Measurements from ENCODE around the gene BLOC1S3.
"Not testable (repeated sequence)": the region's sequence is repeated elsewhere in the genome, so short reads cannot be mapped to it uniquely, and the experiment has no call there.

BLOC1S3 gene

DNA sequence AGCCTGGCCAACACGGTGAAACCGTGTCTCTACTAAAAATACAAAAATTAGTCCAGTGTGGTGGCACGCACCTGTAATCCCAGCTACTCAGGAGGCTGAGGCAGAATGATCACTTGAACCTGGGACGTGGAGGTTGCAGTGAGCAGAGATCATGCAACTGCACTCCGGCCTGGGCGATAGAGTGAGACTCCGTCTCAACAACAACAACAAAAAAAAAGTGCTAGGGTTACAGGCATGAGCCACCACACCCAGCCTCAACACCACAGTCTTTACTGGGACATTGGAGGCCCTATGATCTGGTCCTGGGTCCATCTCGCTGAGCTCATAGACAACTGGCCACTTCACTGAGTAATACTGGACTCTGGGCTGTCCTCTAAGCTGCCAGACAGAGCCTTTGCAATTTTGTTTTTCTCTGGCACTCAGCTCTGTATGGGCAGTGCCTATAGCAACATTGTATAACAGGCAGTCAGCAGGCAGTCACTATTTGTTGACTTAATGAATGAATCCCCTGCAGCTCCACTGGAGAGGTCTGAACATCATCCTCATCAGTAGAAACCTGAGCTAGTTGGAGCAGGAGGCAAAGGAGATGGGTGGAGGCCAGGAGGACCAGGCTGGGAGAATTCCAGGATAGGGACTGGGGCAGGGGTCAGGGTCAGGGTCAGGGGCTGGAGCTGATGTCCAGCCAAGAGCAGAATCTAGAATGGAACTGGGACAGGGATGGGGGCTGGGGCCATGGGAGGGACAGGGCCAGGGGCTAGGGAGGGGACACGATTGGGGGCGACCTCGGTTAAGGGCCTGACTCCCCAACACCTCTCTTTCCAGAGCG lies 8.1 kb downstream of the BLOC1S3 start:
- no peak for DNase-seq

DNA sequence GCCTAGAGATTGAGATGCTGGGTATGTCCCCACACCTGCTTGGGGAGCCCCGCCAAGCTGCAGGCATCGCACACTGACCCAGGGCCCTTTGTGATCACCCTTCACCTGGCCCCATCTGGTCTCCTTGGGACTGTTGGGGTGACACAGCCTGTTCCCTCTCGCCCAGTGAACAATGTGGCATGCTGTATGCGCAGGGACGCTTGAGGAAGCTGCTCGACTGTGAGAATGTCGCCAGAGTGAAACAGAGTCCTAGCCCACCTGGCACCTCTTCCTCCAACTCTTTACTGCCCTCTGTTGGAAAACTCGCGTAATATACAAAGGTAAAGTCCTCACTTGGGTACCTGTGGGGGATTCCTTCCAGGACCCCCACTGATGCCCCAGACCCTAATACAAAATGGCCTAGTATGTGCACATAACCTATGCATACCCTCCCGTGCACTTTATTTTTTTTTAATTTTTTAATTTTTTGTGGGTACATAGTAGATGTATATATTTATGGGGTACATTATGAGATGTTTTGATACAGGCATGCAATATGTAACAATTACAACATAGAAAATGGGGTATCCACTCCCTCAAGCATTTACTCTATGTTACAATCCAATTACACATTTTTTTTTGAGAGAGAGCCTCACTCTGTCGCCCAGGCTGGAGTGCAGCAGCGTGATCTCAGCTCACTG lies 9.0 kb downstream of the BLOC1S3 start:
- DNase-seq: no peak

GRCh38 chr19:45189971-45190370 lies 11.4 kb downstream of the BLOC1S3 start:
- no peak for DNase-seq

DNA sequence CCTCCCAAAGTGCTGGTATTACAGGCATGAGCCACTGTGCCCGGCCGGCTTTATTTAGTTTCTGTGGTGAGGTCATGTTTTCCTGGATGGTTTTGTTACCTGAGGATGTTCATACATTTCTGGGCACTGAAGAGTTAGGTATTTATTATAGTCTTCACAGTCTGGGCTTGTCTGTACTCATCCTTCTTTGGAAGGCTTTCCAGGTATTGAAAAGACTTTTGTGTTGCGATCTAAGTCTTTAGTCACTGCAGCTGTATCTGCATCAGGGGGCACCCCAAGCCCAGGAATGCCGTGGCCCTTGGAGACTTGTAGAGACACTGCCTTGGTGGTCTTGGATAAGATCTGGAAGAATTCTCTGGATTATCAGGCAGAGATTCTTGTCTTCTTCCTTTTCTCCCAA lies 12.8 kb downstream of the BLOC1S3 start:
- DNase-seq: no peak

DNA sequence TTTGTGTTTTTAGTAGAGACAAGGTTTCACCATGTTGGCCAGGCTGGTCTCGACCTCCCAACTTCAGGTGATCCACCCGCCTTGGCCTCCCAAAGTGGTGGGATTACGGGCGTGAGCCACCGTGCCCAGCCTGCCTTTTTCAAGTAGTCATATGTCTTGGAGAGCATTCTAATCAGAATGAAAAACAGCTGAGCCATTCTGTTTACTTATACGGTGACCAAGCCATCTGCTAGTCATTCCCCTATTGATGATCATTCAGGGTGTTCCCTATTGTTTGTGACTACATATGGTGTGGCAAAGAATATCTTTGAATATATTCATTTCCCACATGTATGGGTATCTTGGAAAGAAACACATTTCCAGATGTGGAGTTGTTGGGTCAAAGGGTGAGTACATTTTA lies 17.2 kb downstream of the BLOC1S3 start:
- DNase-seq: no peak

DNA sequence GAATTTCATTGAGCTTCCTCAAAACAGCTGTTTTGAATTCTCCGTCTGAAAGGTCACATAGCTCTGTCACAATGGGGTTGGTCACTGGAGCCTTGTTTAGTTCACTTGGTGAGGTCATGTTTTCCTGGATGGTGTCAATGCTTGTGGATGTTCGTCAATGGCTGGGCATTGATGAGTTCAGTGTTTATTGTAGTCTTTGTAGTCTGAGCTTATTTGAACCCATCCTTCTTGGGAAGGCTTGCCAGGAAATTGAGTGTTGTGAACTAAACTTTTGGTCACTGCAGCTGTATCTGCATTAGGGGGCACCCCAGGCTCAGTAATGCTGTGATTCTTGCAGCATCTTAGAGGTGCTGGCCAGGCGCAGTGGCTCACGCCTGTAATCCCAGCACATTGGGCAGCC lies 22.0 kb downstream of the BLOC1S3 start:
- DNase-seq: no peak

DNA sequence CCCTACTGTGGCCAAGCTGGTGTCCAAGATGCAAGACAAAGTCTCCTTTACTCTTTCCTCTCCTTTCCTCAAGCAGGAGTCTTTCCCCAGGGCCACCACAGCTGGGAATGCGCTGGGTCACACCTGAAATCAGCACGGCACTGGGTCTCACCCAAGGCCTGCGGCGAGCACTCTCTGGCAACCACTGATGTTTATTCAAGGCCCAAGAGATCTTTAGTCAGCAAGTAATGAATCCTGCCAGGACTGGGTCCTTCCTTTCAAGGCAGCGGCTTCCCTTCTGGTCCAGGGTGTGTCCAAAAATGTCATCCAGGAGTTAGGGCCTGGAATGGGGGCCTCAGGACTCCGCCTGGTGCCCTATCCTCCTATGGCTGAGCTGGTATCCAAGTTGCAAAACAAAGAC lies 24.1 kb downstream of the BLOC1S3 start:
- DNase-seq: no peak

GRCh38 chr19:45205810-45206209 lies 27.2 kb downstream of the BLOC1S3 start:
- DNase-seq: no peak

DNA sequence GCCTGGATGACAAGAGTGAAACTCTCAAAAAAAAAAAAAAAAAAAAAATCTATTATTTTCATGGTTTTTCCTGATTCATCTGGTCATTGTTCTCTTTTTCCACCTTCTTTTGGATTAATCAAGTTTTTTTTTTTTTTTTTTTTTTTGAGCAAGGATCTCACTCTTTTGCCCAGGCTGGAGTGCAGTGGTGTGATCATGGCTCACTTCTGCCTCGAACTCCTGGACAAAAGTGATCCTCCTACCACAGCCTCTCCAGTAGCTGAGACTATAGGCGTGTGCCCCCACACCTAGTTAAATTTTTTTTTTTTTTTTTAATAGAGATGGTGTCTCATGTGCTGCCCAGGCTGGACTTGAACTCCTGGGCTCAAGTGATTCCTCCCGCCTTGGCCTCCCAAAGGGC lies 27.7 kb downstream of the BLOC1S3 start:
- DNase-seq: no peak

- no peak for DNase-seq
Observed at GRCh38 chr19:45211751-45212381, 33.3 kb downstream of the BLOC1S3 start.

- no peak for DNase-seq
Observed at GRCh38 chr19:45213031-45213430, 34.4 kb downstream of the BLOC1S3 start.

DNA sequence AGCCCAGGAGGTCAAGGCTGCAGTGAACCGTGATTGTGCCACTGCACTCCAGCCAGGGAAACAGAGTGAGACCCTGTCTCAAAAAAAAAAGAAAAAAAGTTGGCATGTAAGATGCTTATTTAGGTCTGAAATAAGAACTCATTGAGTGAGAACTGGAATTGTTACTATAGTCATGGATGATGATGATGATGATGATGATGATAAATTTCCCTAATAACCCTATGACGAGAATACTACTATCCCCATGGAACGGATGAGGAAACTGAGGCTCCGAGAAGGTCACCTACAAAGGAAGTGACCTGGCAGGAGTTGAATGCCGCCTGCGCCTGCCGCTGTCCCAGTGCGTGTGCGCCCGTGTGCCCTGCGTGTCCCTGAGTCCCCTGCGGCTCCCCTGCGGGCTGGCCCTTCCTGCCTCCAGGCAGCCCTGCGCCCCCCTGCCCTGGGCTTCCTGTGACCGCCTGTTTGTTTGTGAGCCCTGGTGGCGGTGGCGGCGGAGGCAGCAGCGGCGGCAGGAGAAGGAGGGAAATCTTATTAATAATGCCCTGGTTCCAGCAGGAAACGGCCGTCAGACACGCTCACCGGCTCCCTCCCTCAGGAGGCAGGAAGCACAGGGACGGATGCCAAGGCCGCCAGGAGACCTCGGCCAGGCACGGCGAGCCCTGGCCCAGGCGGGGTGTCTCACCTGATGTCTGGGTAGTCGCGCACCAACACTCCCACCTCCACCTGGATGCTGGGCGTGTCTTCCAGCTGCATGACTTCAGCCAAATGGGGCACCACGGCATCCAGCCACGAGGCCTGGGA lies 37.0 kb downstream of the BLOC1S3 start:
- DNase-seq: peak; percentile 28

- DNase-seq: no peak
Observed at GRCh38 chr19:45216667-45217066, 38.1 kb downstream of the BLOC1S3 start.

GRCh38 chr19:45217193-45217956 lies 38.8 kb downstream of the BLOC1S3 start:
- no peak for DNase-seq

- DNase-seq: no peak
Observed at GRCh38 chr19:45217957-45218334, 39.4 kb downstream of the BLOC1S3 start.

- no peak for DNase-seq
Observed at GRCh38 chr19:45218426-45218825, 39.8 kb downstream of the BLOC1S3 start.

DNA sequence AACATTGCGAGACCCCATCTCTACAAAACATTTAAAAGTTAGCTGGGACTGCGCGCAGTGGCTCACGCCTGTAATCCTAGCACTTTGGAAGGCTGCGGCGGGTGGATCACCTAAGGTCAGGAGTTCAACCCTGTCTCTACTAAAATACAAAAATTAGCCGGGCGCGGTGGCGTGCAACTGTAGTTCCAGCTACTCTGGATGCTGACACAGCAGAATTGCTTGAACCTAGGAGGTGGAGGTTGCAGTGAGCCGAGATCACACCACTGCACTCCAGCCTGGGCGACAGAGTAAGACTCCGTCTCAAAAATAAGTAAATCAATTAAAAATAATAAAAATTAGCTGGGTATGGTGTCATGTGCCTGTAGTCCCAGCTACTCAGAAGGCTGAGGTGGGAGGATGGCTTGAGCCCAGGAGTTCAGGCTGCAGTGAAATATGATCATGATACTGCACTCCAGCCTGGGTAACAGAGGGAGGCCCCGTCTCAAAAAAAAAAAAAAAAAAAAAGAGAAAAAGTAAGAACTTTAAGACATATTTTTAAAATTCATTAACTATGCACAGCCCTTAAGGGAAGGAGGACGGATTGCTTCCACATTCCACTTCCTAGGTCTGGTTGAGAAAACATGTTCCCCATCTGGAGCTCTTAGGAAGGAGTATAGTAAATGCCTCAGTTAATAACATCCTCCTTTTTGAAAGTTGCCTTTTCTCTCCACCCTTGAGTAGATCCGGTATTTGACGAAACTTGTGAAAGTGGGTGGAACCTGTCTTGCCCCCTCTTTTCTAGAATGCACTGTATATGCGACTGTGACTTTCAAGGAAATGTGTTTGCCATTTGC lies 40.5 kb downstream of the BLOC1S3 start:
- no peak for DNase-seq

- no peak for DNase-seq
Observed at GRCh38 chr19:45222724-45223123, 44.1 kb downstream of the BLOC1S3 start.

- no peak for DNase-seq
Observed at GRCh38 chr19:45223879-45224278, 45.3 kb downstream of the BLOC1S3 start.

DNA sequence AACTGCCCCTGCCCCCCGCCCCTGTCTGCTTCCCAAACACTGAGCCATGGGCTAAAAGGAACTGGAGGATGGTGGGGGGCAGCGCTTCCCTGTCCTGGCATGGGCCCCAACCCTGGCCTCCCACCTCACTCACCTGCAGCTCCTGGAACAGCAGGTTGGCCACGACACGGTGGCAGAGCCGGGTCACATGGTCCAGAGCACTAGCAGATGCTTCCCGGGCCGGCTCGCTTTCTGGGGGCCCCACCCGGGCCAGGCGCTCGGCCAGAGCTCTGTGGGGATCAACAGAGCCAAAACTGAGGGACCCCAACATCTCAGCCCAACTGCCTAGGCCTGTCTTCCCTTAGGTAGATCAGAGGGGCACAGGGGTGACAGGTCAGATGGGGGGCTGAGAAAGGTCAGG lies 46.1 kb downstream of the BLOC1S3 start:
- no peak for DNase-seq

GRCh38 chr19:45229056-45229455 lies 50.5 kb downstream of the BLOC1S3 start:
- not testable (repeated sequence) for DNase-seq

All from NCI-H510A (cell line).